ENCODE measurements around the gene CREB3L1. TPM values are rescaled to one million over a fixed set of nuclear protein-coding genes. Genes with fewer than 3 reads are reported as not detected.

CREB3L1 gene
- total RNA-seq, 1 experiment from 2014 or later = not detected

GRCh38 chr11:46367916-46368267 is 90.4 kb downstream of the CREB3L1 start:
- Mint-ChIP-seq H3K4me3 (ENCODE audit: unreplicated experiment) (no peak overlapping the region), H3K9me3 (ENCODE audit: unreplicated experiment) (no peaks in the 10 kb centered on the region), H3K4me1 (ENCODE audit: insufficient read depth, unreplicated experiment) (peaks cover 4% of the 10 kb centered on the region), H3K36me3 (ENCODE audit: insufficient read depth, unreplicated experiment) (peaks cover 13% of the 10 kb centered on the region), H3K27me3 (ENCODE audit: insufficient read depth, unreplicated experiment) (no peaks in the 10 kb centered on the region), H3K27ac (ENCODE audit: low read depth, unreplicated experiment) (no peak overlapping the region)
- TF ChIP-seq, protein P1, sequence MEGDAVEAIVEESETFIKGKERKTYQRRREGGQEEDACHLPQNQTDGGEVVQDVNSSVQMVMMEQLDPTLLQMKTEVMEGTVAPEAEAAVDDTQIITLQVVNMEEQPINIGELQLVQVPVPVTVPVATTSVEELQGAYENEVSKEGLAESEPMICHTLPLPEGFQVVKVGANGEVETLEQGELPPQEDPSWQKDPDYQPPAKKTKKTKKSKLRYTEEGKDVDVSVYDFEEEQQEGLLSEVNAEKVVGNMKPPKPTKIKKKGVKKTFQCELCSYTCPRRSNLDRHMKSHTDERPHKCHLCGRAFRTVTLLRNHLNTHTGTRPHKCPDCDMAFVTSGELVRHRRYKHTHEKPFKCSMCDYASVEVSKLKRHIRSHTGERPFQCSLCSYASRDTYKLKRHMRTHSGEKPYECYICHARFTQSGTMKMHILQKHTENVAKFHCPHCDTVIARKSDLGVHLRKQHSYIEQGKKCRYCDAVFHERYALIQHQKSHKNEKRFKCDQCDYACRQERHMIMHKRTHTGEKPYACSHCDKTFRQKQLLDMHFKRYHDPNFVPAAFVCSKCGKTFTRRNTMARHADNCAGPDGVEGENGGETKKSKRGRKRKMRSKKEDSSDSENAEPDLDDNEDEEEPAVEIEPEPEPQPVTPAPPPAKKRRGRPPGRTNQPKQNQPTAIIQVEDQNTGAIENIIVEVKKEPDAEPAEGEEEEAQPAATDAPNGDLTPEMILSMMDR (IDR thresholded peaks at IDR 0.05; ENCODE audit: unreplicated experiment) = no peak
- ChIA-PET POLR2A (interaction anchor here (1.6 kb wide), 1 partner anchor 11 kb away, joined by 5 read pairs; no protein-coding TSS in a partner anchor), CTCF (interaction anchor here (0.6 to 1.9 kb wide), 15 partner anchors 9 to 408 kb away, joined by 3 to 18 read pairs (median 5); no protein-coding TSS in a partner anchor)
- BruUV-seq (replicated peaks) = no TSS peak
- no peak for DNase-seq (ENCODE audit: unreplicated experiment)
- intact Hi-C loops (cut with micrococcal nuclease) = no loop called here

- intact Hi-C loops (cut with micrococcal nuclease) = no loop called here
These were observed 92.1 kb downstream of the CREB3L1 start for GRCh38 chr11:46369458-46370152.

GRCh38 chr11:46370253-46370652 is 92.8 kb downstream of the CREB3L1 start:
- CTCF ChIA-PET = interaction anchor here (0.9 to 1.7 kb wide), 2 partner anchors 21 to 63 kb away, joined by 3 to 4 read pairs; no protein-coding TSS in a partner anchor
- Mint-ChIP-seq H3K4me3 (ENCODE audit: unreplicated experiment) (no peak overlapping the region), H3K27me3 (ENCODE audit: insufficient read depth, unreplicated experiment) (no peaks in the 10 kb centered on the region), H3K4me1 (ENCODE audit: insufficient read depth, unreplicated experiment) (no peaks in the 10 kb centered on the region), H3K27ac (ENCODE audit: low read depth, unreplicated experiment) (no peak overlapping the region), H3K9me3 (ENCODE audit: unreplicated experiment) (no peaks in the 10 kb centered on the region), H3K36me3 (ENCODE audit: insufficient read depth, unreplicated experiment) (peaks cover 19% of the 10 kb centered on the region)
- POLR2A ChIA-PET = interaction anchor here (0.7 kb wide), 1 partner anchor 391 kb away, joined by 3 read pairs; no protein-coding TSS in a partner anchor
- no peak for DNase-seq (ENCODE audit: unreplicated experiment)
- intact Hi-C loops (cut with micrococcal nuclease) = no loop called here
- no TSS peak for BruUV-seq (replicated peaks)
- TF ChIP-seq, protein P1 (IDR thresholded peaks at IDR 0.05; ENCODE audit: unreplicated experiment) = no peak

More at GRCh38 chr11:46369458-46370152, 92.1 kb downstream of the CREB3L1 start:
- H3K9me3 Mint-ChIP-seq (ENCODE audit: unreplicated experiment) = no peaks in the 10 kb centered on the region
- CTCF ChIA-PET = interaction anchor here (0.8 to 1.7 kb wide), 7 partner anchors 10 to 77 kb away, joined by 3 to 18 read pairs (median 4); no protein-coding TSS in a partner anchor
- no peaks in the 10 kb centered on the region for H3K27me3 Mint-ChIP-seq (ENCODE audit: insufficient read depth, unreplicated experiment)
- no TSS peak for BruUV-seq (replicated peaks)
- peaks cover 13% of the 10 kb centered on the region for H3K36me3 Mint-ChIP-seq (ENCODE audit: insufficient read depth, unreplicated experiment)
- POLR2A ChIA-PET = interaction anchor here (0.7 kb wide), 1 partner anchor 391 kb away, joined by 3 read pairs; no protein-coding TSS in a partner anchor
- H3K4me3 Mint-ChIP-seq (ENCODE audit: unreplicated experiment) = no peak overlapping the region
- H3K27ac Mint-ChIP-seq (ENCODE audit: low read depth, unreplicated experiment) = no peak overlapping the region
- no peaks in the 10 kb centered on the region for H3K4me1 Mint-ChIP-seq (ENCODE audit: insufficient read depth, unreplicated experiment)
- TF ChIP-seq, protein P1 (IDR thresholded peaks at IDR 0.05; ENCODE audit: unreplicated experiment) = peak; percentile 78
- DNase-seq (ENCODE audit: unreplicated experiment) = peak; percentile 59

Other genes with a start within 250 kb of the CREB3L1 start
- 33.2 and 37.6 TPM in 2 replicates for gene PHF21A, start 156.2 kb upstream of the CREB3L1 start, total RNA-seq (2022)
- gene DGKZ, start 69.8 kb downstream of the CREB3L1 start, total RNA-seq (2022) = 52.8 and 57.9 TPM in 2 replicates
- 0.49 and 1.8 TPM in 2 replicates for gene MDK, start 104.0 kb downstream of the CREB3L1 start, total RNA-seq (2022)
- not detected in 2 replicates for gene CHRM4, start 114.1 kb downstream of the CREB3L1 start, total RNA-seq (2022)

Data from MCF 10A (cell line).